Right forelimb (tissue), 1 donor: ENCODE measurements around the gene USP20.
"Not testable (repeated sequence)": the region's sequence is repeated elsewhere in the genome, so short reads cannot be mapped to it uniquely, and the experiment has no call there.

Experiments
- DNase-seq: peaks from one replicate; pipeline ENCODE4 v3.0.0-alpha.2; 2018

USP20 gene

DNA sequence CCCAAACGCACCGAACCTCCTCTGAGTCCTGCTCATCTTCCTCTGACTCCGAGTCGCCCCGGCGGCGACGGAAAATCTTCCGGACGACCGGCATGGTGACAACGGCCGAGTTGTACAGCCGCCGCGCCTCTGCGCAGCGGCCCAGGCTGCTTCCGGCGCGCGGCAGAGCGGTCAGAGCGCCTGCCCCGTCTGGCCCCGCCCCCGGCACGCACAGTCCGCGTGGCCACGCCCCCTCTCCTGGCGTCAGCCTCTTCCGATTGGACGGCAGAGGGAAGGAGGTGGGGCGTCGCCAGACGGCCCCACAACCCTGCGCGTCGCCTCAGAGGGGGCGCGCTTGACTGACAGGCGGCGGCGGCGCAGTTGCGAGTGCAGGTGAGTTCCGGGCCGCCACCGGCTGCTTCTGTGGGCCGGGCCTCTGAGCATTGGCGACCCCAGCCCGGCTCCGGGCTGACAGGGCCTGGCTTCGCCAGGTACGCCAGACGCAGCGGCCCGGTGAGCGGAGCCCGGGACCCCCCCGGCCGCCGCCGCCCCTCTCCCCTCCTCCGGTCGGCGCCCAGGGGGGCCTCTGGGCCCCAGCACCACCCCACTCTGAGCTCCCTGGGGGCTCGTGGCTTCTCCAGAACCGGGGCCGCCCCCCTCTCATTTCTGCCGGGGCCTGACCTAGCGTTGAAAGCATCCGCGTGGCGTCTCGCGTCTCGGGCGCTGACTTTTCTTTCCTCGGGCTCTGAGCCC lies at the start of gene USP20, which contains the start of gene C9orf78:
TSS of gene USP20 (plus strand) at position 331 of the 732 bp plus-strand sequence. CDS start 17,098 bp downstream, outside the sequence.
TSS of gene C9orf78 (minus strand) at position 148 of the 732 bp plus-strand sequence. CDS start at position 94, 54 bp downstream.
- DNase-seq = peak; percentile 96

DNA sequence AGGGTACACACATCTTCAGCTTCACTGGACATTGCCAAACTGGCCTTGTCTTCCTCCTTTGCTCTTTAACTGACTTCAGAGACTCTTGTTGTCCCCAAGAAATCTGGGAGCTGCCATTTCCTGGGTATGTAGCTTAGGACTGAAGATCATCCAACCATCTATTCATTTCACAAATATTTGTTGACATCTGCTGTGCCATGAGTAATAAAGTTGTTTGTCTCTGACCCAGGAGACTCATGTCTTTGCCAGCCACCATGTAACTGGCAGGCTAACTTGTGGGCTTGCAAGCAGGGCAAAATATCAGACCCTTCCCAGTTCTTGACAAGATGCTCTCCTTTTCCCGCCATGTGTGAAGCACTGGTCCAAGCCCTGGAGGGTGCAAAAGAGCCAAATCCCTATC lies 49.4 kb upstream of the USP20 start:
- no peak for DNase-seq

DNA sequence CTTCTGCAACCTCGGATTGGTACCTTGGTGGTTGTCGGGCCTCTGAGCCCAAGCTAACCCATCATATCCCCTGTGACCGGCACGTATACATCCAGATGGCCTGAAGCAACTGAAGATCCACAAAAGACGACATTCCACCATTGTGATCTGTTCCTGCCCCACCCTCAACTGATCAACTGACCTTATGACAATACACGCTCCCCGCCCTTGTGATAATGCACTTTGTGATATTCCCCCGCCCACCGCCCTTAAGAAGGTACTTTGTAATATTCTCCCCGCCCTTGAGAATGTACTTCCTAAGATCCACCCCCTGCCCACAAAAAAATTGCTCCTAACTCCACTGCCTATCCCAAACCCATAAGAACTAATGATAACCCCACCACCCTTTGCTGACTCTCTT lies 48.8 kb upstream of the USP20 start:
- no peak for DNase-seq

DNA sequence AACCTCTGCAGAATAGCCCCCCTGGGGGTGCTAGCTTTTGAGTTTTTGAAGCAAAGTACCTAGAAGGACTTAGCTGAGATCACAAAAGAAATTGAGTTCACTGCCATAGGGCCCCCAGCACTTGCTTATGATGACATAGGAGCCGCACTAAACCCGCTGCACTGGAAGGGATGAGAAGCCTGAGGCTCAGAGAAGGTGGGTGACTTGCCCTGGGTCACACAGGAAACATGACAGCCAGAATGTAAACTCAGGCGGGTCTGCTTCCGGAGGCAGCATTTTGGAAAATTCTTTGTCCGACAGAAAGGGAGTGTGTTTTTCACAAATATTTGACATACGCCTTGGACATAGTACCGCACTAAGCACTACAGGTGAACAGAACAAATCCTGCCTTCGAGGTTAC lies 40.7 kb upstream of the USP20 start:
- DNase-seq = no peak

DNA sequence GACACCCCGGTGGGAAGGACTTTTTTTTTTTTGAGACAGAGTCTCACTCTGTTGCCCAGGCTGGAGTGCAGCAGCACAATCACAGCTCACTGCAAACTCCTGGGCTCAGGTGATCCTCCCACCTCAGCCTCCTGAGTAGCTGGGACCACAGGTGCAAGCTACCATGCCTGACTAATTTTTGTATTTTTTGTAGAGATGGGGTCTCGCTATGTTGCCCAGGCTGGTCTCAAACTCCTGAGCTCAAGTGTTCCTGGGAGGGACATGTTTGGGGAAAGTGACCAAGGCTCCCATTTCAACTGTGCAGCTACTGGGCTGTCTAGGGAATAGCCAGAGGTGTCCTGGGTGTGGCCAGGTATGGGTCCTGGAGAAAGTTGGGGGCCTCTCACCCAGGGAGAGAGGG lies 39.2 kb upstream of the USP20 start:
- DNase-seq = not testable (repeated sequence)

DNA sequence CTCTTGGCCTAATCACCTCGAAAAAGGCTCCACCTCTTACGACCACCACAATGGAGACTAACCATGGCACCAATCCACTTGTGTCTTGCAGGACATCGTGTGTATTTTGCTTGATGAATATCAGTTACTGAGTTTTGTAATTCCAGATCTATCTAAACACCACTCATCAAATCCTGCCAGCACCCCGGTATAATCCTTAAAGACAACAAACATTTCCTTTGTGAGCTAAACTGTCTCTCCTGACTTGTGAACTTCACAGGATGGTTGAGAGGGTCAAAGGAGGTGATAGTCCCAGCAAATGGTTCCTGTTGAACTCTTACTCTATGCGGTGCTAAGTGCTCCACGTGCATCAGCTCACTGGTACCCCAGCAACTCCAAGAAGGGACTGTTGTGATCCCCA lies 36.3 kb upstream of the USP20 start:
- DNase-seq = no peak

DNA sequence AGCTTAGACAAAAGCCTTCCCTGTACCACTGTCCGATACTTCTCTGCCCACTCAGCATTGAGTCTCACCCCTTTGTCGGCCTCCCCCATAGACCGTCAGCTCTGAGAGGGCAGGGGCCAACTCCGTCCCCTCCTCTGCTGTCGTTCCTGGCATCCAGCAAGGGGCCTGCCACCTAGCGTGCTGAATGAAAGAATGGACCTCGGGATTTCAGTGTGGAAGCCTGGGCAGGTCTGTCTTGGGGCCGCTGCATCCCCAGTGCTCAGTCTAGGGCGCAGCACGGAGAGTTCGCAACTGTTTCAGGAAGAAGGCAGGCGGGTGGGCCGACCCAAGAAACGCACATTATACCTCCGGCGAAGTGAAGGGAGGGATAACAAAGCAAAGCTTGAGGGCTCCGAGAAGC lies 33.8 kb upstream of the USP20 start:
- no peak for DNase-seq

DNA sequence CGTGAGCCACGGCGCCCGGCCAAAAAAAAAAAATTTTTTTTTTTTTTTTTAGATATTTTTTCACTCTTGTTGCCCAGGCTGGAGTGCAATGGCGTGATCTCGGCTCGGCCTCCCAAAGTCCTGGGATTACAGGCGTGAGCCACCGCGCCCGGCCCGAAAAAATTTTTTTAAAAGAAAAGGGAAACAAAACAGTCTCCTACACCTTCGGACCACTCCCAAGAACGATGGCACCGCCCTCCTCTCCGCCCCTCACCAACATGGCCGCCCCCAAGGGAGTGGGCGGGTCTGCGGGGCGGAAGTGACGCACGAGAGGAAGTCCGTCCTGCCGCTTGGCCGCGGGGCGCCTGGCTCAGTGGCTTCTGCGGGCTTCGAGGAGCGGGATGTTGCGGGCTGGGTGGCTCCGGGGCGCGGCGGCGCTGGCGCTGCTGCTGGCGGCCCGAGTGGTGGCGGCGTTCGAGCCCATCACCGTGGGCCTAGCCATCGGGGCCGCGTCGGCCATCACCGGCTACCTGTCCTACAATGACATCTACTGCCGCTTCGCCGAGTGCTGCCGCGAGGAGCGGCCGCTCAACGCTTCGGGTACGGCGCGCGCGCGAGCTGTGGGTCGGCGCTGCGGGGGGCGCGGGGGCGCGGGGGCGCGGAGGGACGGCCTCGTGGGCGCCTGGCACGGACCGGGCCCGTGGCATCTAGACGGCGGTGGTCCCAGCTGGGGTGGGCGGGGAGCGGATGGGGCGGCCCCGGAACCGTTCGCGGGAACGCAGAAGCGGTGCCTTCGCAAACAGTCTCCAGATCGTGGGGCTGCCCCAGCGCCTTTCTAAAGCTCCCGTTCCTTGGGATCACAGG lies 32.2 kb upstream of the USP20 start, which contains the start of gene TOR1B:
TSS of gene TOR1B (plus strand) at position 352 of the 843 bp plus-strand sequence. CDS start at position 381, 29 bp downstream.
- DNase-seq = peak; percentile 98

DNA sequence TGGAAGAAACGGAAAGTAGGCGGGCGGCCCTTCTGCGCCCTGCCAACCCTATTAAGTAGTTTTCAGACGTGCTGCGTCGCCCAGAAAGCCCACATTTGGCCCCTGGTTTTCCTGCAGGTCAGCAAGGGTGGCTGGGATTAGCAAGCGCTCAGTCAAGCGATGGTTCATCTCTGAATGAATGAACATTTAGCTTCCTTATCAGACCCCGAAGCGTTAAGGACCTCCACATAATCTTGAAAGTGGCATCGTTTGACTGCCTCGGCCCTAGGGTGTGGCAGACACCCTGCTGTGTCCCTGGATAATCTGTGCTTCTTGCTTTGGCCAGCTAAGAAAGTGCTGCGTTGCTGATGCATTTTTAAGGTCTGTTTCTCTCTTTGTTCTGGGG lies 31.6 kb upstream of the USP20 start:
- DNase-seq = no peak

DNA sequence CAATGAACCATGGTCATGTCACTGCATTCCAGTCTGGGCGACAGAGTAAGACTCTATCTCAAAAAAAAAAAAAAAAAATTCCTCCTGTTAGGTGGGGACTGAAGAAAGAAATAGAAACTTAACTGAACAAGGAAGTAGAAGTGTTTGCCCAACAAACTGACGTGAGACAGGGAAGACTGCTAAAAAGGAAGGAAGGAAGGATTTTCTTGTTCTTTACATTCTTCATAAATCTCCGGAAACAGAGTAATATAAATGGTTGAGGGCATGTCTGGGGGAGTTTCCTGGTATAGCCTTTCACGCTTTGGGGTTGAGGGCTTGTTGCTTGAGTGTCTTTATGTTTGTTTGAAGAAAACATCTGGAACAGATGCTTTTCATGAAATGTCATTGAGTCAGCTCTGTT lies 29.2 kb upstream of the USP20 start:
- no peak for DNase-seq

DNA sequence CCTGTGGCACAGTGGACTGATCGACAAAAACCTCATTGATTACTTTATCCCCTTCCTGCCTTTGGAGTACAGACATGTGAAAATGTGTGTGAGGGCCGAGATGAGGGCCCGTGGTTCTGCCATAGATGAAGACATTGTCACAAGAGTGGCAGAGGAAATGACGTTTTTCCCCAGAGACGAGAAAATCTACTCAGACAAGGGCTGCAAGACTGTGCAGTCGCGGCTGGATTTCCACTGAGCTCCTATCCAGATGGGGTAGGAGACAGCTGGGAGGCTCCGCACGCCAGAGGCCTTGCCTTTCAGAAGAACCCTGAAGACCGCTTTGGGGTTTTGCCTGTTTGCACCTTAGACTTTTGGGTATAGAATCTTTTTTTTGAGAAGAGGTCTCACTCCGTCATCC lies 25.9 kb upstream of the USP20 start:
- DNase-seq = no peak

DNA sequence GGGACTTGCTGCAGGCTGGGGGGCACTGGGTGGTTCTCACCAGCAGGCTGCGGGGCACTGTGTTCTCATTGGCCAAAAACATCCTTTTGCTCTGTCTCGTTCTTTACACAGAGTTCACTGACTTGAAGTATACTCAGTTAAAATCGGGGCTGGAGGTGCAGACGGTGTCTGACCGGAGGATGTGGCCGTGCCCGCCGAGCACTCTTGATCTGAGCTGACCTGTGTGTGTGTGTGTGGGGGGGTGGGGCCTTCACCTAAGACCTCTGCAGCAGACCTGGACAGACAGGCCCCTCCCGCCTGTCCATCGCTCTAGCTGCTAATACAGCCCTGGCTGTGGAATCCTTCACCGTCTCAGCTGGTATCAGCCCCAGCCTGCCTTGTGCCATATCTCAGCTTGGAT lies 25.1 kb upstream of the USP20 start:
- DNase-seq = no peak

DNA sequence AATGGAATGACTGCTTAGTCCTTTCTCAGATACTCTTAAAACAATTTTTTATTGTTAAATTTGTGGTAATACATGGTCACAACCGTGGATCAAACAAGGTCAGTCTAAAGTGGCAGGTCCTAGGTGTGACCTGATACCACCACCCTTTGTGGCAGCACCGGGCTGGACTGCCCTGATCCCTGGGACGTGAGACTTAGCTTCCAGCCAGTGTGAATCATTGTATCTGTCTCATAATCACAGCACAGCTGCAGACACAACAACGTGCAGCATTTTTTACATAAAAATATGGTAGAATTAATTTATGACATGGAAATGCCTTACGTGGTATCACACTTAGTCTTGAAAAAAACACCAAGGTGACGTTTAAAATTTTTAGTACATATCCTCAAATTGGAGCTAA lies 24.5 kb upstream of the USP20 start:
- no peak for DNase-seq

DNA sequence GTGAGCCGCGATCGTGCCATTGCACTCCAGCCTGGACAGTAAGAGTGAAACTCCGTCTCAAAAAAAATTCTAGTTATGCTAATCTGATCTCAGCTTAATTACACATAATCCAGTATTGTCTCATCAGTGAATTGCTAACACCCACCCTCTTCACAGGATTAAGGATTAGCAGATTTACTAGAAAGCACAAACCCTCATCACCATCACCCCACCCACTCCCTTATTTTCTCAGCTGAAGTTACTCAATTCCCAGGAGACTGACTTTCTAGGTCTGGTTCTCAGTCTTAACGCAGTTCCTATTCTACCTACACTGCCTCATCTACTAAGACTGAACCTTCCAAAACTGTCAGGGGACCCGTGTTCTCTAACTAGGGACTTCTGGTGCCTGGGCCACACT lies 23.3 kb upstream of the USP20 start:
- no peak for DNase-seq

DNA sequence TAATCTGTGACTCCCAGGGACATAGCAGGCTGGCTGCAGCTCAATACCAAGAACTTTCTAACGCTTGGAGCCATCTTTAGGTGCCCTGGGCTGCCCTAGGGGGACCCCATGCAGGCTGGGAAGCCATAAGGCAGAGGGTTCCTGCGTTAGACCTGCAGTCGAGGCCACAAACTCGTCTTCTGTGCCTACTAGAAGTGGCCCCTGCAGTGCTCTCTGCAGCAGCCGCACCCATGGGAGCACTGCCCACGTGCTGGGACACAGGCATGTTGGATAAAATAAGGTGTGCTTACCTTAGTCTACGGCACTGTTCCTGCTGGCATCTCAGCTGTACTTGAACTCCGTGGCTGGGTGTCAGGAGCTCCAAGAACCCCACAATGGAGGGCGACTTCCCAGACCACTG lies 22.9 kb upstream of the USP20 start:
- DNase-seq = no peak

DNA sequence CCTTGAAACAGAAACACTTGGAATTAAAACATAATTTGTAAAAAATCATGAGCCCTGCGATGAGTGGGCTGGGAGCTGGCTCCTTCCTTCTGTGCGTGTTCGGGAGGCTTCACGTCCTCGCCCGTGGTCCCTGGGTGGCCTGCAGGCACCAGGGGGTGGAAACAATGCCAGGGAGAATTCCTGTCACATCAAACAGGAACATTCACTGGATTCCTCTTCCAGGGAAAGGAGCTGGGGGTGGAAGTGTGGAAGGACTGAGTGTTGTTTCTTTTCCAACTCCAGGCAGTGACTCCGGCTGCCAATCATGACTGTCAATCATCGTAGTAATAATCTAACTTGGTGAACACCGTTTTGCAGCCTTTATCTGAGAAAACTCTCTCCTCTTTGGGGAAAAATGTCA lies 21.6 kb upstream of the USP20 start:
- DNase-seq = no peak

DNA sequence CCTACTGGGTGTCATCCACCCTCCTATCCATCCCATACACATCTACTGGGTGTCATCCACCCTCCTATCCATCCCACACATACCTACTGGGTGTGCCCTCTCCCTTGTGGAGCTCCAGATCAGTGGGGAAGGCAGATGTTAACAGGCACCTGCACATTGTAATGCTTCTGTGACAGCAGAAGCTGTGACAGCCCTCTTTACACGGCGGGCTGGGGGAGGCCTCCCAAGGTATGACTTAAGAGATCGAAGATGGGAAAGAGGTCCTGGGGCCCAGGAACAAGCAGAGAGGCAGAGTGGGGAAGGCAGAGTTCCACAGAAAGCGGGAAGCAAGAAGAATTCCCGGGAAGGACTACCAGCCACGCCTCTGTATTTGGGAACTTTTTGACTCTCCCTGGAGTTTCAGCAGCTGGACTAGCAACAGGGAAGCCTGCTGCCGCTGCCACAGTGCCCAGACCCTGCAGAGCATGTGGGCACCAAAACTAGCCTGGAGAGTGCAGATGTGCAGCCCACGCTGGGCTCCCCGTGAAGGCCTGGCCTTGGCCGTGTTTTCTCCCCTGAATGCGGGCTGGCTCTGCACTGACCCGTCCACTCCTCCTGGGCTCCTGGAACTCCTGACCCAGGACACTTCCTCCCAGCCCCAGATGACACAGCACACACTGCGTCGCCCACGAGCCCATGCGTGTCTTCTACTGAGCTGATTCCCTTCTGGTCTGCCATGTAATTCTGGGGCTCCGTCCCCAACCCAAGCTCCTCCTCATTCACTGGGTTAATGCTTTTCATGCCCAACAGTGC lies 20.6 kb upstream of the USP20 start:
- DNase-seq = no peak

DNA sequence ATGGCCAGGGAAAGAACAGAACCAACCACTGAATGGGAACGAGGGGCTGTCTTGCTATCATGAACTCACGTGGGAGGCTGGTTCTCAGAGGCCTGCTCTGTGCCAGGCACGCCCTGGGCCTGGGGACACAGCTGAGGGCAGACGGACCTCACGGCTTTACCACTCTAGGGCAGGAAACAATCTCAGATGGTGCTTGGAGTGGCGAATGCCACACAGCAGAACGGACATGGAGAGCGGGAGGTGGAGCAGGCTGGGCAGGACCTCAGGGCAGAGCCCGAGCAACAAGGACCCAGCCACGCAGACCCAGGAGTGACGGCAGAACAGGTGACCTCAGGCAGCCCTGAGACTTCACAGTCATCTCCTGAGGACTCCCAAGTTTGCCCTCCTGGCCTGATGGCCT lies 20.0 kb upstream of the USP20 start:
- DNase-seq = no peak

DNA sequence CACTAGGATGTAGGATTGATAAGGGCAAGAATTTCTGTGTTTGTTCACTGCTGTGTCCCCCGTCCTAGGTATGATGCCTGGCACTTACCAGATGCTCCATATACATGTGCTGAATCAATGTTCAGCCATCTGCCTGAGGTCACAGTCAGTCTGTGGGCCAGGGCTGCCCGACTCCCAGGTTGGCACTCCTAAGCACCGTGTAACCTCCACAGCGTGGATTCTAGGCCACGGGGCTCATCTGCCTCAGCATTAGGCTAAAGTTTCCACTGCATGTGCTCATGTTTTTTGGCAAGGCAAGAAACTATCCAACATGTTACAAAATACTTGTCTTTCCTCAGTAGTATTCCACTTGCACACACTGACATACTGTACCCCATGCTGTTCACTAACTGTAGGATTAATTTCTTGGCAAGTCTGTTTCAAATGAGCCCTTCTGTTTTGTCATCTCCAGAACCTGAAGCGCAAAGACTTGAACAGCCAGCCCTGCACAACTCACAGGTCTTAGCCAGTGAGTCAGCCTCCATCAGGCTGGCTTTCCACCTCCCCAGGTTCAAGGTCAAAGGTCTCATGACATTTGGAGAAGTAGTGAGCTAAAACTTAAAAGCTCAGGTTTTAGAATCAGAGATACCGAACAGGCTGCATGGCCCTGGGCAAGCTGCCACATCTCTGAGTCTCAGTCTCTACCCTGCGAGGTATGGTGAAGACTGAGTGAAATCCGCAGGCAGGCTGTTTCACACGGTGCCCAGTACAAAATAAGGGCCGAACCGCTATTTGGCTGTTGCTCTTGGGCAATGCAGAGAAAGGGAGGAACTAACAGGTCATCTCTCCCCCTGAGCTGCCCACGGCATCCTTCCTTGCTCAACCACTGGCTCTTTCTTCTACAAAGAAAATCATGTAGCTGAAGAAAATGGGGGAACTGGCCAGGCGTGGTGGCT lies 18.5 kb upstream of the USP20 start:
- no peak for DNase-seq

DNA sequence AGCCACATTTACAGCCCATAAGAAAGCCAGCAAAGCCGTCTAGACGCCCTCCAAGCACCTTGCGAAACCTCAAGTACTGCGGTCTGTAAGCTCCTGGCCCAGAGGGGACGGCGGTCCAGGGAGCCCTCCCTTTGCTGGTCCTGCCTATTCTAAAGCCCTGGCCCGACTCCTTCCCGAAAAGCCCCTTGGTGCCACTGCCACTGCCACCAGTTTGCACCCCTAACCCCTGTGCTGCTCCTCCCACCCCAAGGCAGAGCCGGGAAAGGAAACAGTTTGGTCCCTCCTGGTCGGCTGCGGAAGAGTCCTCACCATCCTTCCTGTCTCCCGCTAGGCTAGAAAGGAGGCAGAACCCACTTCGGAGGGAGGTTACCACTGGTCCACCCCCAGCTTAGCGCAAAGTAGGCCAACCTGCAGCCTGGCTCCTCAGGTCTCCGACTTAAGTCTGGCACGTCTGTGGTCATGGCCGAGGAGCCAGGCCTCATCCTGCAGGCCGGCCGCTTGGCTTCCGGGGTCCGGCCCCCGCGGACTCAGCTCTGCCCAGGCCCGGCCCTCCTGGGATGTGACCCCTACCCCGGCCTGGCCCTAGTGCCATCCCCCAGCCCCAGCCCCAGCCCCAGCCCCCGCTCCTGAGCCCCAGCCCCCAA lies 12.2 kb upstream of the USP20 start:
- no peak for DNase-seq

DNA sequence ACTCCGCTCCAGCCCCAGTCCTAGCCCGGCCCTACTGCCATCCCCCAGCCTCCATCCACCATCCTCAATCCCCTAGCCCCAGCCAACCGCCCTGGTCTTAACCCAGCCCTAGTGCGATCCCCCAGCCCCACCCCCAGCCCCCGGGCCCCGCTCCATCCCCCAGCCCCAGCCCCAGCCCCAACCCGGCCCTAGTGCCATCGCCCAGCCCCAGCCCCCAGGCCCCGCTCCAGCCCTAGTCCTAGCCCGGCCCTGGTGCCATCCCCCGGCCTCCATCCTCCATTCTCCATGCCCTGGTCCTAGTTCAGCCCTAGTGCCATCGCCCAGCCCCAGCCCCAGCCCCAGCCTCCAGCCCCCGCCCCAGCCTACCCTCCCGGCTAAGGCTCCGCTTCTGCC lies 11.7 kb upstream of the USP20 start:
- no peak for DNase-seq
